ENCODE results near the gene GNG12. TPM values are rescaled to one million over a fixed set of nuclear protein-coding genes. Genes with fewer than 3 reads are reported as not detected.

The GNG12 gene
- total RNA-seq, 1 experiment from 2014 or later: 102 TPM

DNA sequence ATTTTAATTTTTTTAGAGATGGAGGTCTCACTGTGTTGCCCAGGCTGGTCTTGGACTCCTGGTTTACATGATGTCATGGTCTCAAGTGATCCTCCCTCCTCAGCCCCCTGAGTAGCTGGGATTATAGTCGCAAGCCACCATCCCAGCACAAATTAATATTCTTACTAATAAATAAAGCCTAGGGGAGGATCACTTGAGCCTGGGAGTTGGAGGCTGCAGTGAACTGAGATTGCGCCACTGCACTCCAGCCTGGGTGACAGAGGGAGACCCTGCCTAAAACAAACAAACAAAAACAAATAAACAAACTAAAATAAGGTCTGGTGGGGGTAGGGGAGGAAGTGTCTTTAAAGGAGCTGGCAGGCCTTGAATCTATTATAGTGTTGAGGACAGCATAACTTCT, 157.0 kb downstream of the GNG12 start:
- H3K27ac ChIP-seq: no peak overlapping the region
- ChIA-PET POLR2A (ENCODE audit: unreplicated experiment) (no interaction called here), CTCF (interaction anchor here (0.6 kb wide), 1 partner anchor 42 kb away, joined by 14 read pairs; no protein-coding TSS in a partner anchor)
- intact Hi-C loops (cut with micrococcal nuclease; ENCODE audit: unreplicated experiment): no loop called here
- no peak overlapping the region for H3K4me3 ChIP-seq
- H2AFZ ChIP-seq: no peak overlapping the region
- DNase-seq: no peak
- no peaks in the 10 kb centered on the region for H3K36me3 ChIP-seq (ENCODE audit: low read depth)
- BruUV-seq (replicated peaks): no TSS peak
- H3F3A ChIP-seq (ENCODE audit: insufficient read depth, low read depth): peaks cover 8% of the 10 kb centered on the region
- no peaks in the 10 kb centered on the region for H3K27me3 ChIP-seq (ENCODE audit: insufficient read depth, low read depth)
- no peaks in the 10 kb centered on the region for H3K9me2 ChIP-seq (ENCODE audit: insufficient read depth)
- H4K20me1 ChIP-seq (ENCODE audit: insufficient read depth): no peaks in the 10 kb centered on the region
- peaks cover 35% of the 10 kb centered on the region for H3K4me1 ChIP-seq (replicated peaks; ENCODE audit: insufficient read depth)
- H3K4me2 ChIP-seq: no peak overlapping the region
- H3K79me2 ChIP-seq (ENCODE audit: low read depth): no peaks in the 10 kb centered on the region
- H3K9me3 ChIP-seq (ENCODE audit: insufficient read depth, low read depth): no peaks in the 10 kb centered on the region
- TF ChIP-seq EZH2 (IDR thresholded peaks at IDR 0.05; ENCODE audit: low read depth): no peak
- TF ChIP-seq, protein P1, sequence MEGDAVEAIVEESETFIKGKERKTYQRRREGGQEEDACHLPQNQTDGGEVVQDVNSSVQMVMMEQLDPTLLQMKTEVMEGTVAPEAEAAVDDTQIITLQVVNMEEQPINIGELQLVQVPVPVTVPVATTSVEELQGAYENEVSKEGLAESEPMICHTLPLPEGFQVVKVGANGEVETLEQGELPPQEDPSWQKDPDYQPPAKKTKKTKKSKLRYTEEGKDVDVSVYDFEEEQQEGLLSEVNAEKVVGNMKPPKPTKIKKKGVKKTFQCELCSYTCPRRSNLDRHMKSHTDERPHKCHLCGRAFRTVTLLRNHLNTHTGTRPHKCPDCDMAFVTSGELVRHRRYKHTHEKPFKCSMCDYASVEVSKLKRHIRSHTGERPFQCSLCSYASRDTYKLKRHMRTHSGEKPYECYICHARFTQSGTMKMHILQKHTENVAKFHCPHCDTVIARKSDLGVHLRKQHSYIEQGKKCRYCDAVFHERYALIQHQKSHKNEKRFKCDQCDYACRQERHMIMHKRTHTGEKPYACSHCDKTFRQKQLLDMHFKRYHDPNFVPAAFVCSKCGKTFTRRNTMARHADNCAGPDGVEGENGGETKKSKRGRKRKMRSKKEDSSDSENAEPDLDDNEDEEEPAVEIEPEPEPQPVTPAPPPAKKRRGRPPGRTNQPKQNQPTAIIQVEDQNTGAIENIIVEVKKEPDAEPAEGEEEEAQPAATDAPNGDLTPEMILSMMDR (conservative IDR thresholded peaks at IDR 0.05): no peak

DNA sequence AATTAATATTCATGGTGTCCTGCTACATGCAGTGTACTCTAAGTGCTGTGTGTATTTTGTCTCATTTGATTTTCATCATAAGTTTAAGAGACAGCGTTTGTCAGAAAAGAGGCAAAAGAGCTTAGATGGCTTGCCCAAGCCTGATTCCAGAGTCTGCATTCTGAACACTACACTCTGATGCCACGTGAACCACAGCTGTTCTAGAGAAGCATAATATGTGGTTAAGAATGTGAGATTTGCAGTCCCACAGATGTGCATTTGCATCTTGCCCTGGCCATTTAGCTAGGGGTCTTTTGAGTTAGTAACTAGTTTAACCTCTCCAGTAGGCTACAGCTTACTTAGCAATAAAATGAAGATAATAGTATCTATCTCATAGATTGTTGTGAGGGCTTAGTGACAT, 157.5 kb downstream of the GNG12 start:
- no peaks in the 10 kb centered on the region for H3K36me3 ChIP-seq (ENCODE audit: low read depth)
- ChIA-PET POLR2A (ENCODE audit: unreplicated experiment) (no interaction called here), CTCF (no interaction called here)
- no peak overlapping the region for H3K4me2 ChIP-seq
- H3K27me3 ChIP-seq (ENCODE audit: insufficient read depth, low read depth): no peaks in the 10 kb centered on the region
- TF ChIP-seq, protein P1 (conservative IDR thresholded peaks at IDR 0.05): no peak
- no peak for TF ChIP-seq EZH2 (IDR thresholded peaks at IDR 0.05; ENCODE audit: low read depth)
- no peaks in the 10 kb centered on the region for H3K9me3 ChIP-seq (ENCODE audit: insufficient read depth, low read depth)
- no peak overlapping the region for H3K27ac ChIP-seq
- intact Hi-C loops (cut with micrococcal nuclease; ENCODE audit: unreplicated experiment): no loop called here
- peaks cover 35% of the 10 kb centered on the region for H3K4me1 ChIP-seq (replicated peaks; ENCODE audit: insufficient read depth)
- no peak for DNase-seq
- H3K9me2 ChIP-seq (ENCODE audit: insufficient read depth): no peaks in the 10 kb centered on the region
- no peaks in the 10 kb centered on the region for H4K20me1 ChIP-seq (ENCODE audit: insufficient read depth)
- H3K4me3 ChIP-seq: no peak overlapping the region
- peaks cover 6% of the 10 kb centered on the region for H3F3A ChIP-seq (ENCODE audit: insufficient read depth, low read depth)
- H2AFZ ChIP-seq: no peak overlapping the region
- BruUV-seq (replicated peaks): no TSS peak
- H3K79me2 ChIP-seq (ENCODE audit: low read depth): no peaks in the 10 kb centered on the region

DNA sequence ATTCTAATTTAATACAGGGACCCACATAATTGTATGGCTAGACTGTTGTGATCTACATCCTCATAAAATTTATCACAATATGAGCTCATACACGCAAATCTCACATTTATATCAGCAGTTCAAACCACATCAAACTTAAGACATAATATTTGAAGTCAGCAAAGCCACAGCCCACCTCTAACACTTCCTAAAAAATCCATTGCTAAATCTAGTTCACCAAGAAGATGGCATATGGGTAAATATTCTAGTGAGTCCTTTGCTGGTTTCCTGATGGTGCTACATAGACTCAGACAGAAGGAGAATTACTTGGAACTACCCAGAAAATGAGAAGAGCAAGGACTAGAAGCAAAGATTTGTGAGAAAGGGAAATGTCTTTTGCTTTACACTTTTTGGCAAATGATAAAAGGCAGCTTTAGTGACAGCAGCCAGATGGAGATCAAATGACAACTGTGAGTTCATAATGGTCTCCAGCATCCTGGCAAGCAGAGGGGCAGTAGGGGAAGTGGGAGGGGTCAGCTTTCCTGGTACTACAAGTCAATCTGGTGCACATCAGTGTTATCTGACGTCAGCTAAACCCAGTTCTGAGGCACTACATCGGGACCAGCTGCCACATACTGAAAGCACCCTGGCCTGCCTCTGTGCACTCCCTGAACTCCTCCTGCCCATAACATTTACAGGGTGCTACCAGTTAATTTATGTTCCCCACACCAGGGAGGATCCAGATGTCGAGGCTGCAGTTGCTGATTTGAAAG, 158.8 kb downstream of the GNG12 start:
- Histone ChIP-seq H3K9me2 (ENCODE audit: insufficient read depth) (no peaks in the 10 kb centered on the region), H2AFZ (no peak overlapping the region), H3F3A (ENCODE audit: insufficient read depth, low read depth) (peaks cover 6% of the 10 kb centered on the region), H3K79me2 (ENCODE audit: low read depth) (no peaks in the 10 kb centered on the region), H3K27ac (no peak overlapping the region), H3K4me2 (no peak overlapping the region), H4K20me1 (ENCODE audit: insufficient read depth) (no peaks in the 10 kb centered on the region), H3K4me3 (no peak overlapping the region), H3K27me3 (ENCODE audit: insufficient read depth, low read depth) (no peaks in the 10 kb centered on the region), H3K4me1 (replicated peaks; ENCODE audit: insufficient read depth) (peaks cover 27% of the 10 kb centered on the region), H3K36me3 (ENCODE audit: low read depth) (no peaks in the 10 kb centered on the region), H3K9me3 (ENCODE audit: insufficient read depth, low read depth) (no peaks in the 10 kb centered on the region)
- ChIA-PET CTCF (interaction anchor here (0.6 to 1.0 kb wide), 2 partner anchors 10 to 11 kb away, joined by 3 read pairs; partner anchors contain the start of gene GADD45A), POLR2A (ENCODE audit: unreplicated experiment) (interaction anchor here (0.8 kb wide), 1 partner anchor 10 kb away, joined by 3 read pairs; no protein-coding TSS in a partner anchor)
- TF ChIP-seq, protein P1 (conservative IDR thresholded peaks at IDR 0.05): no peak
- TF ChIP-seq EZH2 (IDR thresholded peaks at IDR 0.05; ENCODE audit: low read depth): no peak
- no peak for DNase-seq
- BruUV-seq (replicated peaks): no TSS peak
- intact Hi-C loops (cut with micrococcal nuclease; ENCODE audit: unreplicated experiment): no loop called here

Measured in PC-9 (cell line).